HG03039 (cell line): Measurements from ENCODE around the gene TEX47.

Experiments
- ATAC-seq: cut with Tn5 transposase; IDR thresholded peaks from one replicate; pipeline ENCODE4 v1.9.1; 2021; ENCODE audit warnings: mild to moderate bottlenecking, moderate library complexity; ENCODE audit not compliant: unreplicated experiment

Gene TEX47

DNA sequence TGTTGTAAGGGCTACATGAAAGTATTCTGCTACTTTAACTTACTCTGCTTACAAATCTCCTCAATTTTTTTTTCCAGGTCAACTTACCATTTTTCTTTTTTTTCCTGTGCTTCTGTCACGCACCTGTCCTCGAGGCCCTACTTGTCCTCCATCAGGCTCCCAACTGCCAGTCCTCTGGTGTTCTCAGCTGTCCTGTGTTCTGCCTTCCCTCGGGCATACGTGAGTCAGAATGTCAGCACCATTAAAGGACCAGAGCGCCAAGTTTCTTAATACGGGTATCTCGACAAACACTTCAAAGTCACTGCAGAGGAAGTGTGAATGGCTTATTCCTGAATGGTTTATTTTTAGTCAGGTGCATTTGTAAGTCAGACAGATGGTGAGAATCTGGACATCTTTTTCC lies at the start of gene TEX47:
Gene TEX47 (minus strand): TSS at position 185 of the 400 bp plus-strand sequence. CDS start 795 bp downstream, outside the sequence.
- no peak for ATAC-seq

DNA sequence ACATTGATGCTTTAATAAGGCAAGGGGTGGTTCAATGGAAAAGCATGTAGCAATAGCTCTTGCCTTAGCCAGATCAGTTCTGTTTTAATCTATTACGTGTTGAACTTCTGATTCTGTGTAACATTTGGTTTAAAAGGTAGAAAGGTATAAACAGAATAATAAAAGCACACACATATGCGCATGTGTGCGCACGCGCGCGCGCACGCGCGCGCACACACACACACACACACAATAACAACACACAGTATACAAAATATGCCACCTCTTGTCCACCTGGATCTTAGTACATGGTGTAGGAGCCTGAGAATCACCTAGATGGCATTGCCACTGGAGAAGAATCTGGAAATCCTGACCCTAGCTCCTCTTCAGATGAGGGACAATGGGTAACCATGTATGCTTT lies 49.6 kb upstream of the TEX47 start:
- ATAC-seq: no peak

DNA sequence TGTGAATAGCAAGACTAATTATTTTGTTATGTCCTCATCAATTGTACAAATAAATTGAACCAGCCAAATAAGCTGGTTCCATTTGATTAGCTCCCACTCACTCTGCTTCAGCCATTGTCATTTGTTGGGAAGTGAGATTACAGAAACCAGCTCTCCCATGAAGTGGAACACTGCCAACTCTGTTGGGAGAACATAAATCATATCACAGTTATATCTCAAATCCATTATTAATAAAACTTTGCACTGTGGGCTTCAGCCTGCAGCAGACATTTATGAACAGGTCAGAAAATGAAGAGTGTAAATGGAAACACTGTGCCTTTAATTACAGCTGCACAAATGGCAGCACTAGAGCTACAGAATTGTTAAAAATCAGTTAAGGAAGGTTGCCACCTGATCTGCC lies 46.7 kb upstream of the TEX47 start:
- no peak for ATAC-seq

DNA sequence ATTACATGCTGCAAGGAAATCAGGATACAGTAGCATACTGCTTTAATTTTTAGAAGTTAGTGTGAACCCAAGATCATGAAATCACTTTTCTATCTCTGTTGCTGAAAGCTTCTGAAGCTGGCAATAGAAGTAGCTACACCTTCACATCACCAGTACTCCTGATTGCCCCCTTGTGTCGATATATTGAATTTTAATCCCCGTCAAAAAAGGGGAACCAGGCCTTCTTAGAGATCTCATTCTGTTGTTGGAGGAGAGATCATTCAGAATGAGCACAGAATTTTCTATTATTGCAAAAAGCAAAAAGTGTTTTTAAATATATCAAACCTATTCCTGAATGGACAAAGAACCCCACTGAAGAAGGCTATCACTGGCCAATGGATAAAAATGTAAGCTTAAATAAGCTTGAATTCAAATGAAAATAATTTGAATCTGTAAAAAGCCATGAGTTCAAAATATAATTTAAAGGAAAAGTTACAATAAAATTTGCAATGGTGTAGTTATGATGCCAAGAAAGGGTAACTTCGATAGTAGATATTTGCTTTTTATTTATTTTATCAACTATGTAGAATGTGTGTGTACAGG lies 39.7 kb upstream of the TEX47 start:
- ATAC-seq: no peak

DNA sequence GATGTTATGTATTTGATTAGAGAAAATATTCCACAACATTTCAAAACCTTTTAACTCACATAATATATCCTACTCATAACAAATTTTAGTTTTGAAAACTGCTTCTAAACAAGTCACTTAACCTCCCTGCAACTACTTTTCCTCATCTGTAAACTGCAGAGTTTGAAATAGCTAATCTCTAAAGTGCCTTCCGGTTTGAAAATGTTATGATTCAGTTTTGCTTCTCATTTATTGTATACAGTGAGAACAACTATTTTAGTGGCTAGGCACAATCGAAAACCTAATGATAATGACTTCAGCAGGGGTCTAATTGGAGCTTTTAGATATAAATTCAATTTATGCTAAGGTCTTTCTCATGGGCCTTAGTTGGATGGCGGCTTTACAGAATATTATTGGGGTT lies 30.7 kb upstream of the TEX47 start:
- no peak for ATAC-seq

DNA sequence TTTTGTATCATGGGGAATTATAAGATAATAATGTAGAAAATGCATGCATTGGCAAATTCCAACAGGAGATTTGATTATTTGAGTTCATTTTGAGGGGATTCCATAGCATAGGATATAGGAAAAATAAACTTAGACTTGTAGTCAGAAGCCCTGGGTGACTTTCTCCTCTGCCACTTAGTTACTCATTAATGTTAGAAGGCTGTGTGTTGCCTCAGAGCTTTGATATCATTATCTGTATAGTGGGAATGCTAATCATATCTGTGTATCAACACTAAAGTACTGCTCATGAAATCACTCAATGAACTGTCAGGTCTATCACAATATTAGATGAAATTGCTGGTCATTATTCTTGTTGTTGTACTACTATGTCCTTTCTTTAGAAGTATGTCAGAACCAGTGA lies 23.0 kb upstream of the TEX47 start:
- no peak for ATAC-seq

DNA sequence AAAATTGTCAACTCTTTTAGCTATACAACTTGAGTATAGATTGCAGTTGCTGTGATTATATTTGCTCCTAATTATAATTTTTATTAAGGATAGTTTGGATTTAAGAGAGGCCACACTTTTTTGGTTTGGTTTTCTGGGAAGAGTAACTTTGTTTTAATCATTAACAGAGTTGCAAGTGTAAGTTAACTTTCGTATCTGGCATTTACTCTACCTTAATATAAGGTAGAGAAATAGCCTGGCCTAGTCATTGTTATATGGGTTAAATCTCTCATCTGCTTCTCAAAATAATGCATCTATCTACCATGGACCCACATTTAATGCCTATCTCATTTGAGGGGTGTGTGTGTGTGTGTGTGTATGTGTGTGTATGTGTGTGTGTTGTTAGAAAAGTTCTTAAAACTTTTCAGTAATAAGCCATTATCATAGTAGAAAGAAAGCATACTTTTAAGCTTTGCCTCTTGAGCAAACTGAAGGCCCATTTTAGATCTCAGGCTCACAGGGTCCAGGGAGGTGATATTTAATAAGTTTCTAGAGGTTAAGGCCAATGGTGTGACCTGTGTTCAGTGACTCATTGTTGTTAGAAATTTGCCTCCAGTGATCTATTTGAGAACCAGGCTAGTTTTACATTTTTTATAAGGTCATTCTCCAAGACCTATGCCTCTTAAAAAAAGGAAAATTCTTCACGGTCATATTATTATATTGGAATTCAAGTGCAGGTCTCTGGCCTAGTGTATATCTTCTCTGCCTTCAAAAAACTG lies 10.9 kb upstream of the TEX47 start:
- no peak for ATAC-seq

DNA sequence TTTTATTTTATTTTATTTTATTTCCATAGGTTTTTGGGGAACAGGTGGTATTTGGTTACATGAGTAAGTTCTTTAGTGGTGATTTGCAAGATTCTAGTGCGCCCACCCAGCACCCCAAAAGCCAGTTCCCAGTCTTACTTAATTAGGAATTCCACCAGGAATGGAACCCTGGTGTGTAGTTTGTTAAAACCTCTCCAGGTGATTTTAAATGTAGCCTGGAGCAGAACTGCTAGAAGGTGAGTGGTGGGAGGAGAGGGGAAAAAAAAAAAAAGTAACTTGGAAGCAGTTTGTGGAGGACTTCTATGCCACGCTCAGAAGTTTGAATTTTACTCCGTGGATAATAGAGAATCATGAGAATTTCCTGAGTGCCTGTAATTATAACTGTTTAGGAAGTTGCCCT lies 5.5 kb upstream of the TEX47 start:
- ATAC-seq: no peak

DNA sequence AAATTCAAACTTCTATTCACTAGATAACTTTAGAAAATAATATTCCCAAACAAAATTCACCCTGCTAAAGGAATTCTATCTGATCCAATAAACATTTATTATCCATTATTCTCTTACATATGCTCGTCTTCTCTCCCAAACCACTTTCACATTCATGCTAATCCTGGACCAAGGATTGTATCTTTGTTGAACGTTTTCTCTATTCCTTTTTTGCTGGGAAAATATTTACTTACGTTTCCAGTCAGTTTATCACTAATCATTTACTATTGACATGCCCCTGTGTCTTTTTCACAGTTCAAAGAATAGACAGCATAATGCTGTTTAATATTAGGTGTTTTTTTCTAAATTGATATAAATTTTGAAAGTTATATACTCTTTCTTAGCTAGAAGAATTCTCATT lies 3.2 kb downstream of the TEX47 start:
- no peak for ATAC-seq

DNA sequence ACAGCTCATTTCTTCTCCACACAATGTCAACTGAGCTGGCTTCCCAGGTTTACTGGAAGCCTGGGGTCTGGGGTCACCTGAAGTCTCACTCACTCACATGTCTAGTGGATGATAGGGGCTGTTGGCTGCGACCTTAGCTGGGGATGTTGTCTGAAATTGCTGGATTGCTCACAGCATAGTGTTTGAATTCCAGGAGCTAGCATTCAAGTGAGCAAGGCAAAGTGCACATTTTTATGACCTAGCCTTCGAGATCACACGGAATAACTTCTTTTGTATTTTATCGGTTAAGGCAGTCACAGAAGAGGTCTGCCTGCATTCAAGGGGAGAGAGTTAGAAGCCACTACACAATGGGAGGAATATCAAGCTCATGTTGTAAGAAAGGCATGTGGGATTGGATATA lies 3.6 kb downstream of the TEX47 start:
- no peak for ATAC-seq

DNA sequence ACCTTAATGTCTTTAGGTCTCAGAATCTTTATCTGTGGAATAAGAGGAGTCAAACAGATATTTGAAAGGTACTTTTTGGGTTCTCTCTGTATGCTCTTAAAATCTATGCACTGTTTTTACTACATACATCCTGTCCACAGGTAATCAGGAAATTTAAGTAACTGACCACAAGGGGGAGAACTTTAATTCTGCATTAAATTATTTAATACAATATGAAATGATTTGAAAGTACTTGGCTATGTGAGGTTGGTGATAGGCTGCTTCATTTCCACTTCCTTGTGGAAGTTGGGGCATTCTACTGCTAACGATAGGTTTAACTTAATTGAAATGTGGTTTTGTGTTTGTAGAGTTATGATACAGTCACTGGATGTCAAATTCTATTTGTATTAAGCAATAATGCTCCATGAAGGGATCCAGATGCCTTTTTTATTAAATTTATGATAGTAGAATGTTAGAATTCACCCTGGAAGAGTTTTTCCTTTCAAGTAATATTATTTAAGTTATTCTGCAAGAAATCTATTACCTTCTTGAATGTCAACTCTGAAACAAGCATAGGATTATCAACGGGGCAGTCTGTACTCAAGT lies 6.0 kb downstream of the TEX47 start:
- ATAC-seq: no peak

DNA sequence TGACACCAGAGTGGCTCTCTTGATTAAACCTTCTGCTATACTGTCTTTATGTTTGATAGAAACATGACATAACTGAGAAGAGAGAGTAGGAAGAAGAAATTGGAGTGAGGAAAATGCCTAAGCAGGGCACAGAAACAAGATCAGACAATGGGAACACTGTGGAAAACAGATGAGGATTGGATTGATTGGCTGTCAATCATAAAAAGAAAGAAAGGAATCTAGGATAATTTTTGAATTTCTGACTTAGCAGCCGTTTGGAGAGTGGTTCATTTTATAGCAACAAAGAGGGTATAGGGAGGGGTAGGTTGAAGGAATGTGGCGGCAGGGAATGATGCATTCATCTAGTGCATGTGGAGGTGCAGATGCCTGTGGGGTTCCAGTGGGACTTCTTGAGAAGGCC lies 7.8 kb downstream of the TEX47 start:
- no peak for ATAC-seq

DNA sequence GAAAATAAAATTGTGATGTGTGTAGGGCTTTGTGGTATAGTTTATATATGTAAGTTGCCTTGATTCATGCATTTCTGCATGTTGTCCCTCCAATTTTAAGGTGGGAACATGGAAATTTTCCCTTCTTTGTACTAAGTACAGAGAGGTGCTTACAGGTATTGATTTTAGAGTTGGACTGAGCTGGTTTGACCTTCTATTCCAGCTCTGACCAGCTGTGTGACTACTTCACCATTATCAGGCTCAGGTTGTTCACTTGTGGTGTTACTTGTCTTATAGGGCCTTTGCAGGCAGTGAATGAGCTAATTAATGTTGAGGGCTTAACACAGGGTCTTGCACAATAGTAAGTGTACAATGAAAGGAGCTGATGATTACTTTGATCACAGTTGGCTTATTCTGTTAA lies 19.7 kb downstream of the TEX47 start:
- ATAC-seq: no peak

DNA sequence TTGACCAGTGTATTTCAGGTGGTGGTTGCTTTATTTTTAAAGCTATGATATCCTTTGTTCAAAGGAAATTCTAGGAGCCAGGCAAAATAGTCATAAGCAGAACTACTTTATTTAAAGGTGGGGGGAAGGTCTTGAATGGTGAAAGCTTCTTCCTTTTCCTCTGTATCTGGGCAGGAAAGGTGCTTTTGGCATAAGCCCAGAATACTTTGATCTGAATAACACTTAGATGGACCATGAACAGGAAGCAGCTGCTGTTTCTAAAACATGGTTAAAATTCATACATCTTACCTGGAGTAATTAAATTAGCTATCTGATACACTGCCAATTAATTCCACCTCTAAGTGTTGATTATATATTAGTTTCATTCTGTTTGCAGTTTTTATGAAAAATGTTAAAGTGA lies 22.8 kb downstream of the TEX47 start:
- ATAC-seq: no peak

DNA sequence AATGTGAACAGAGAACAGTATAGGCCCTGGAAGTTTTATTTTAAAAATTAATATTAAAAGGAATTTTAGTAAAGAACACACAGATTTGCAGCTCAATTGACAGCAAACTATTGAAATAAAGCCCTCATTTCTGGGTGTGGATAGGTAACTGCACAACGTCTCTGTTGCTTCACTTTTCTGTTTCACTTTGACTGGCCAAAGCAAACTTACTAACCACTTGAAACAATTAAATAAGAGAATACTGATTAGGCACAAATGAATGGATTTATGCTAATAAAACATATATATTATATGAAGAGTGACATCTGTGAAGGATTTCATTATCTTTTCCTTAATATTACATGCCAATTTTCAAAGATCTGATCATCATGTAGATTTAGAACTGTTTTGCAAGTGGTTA lies 24.1 kb downstream of the TEX47 start:
- no peak for ATAC-seq

DNA sequence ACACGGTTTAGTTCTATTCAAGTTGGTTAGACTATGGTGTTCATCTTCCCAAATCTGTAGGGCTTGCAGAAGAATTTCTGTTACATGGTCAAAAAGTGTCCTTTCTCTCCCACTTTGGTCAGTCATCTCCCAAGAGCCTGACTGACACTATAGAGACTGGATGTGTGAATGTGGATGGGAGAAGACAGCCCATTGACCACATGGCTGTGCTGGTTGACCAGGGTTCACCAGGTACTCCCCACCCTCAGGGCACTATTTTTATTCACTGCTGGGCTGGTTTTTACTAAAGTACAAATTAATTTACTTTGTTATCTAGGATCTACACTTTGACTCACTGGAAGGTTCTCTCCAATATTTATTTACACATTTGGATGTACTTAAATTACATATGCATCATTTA lies 33.8 kb downstream of the TEX47 start:
- no peak for ATAC-seq

DNA sequence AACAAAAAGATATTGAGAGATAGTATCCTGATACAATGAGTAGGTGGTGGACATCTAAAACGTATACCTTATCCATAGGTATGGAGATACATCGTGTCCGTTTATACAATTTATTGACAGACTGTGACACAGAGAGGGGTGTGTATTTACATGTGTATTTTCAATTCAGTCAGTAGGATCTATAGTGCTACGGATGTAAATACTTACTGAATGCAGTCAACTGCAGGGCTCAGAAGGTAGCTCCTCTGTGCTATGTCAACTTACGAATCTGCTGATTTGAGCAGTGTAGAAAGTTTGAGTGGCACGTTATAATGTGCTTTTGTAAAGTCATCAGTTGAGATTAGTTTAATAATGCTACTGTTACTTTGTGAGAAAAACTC lies 35.4 kb downstream of the TEX47 start:
- ATAC-seq: no peak

DNA sequence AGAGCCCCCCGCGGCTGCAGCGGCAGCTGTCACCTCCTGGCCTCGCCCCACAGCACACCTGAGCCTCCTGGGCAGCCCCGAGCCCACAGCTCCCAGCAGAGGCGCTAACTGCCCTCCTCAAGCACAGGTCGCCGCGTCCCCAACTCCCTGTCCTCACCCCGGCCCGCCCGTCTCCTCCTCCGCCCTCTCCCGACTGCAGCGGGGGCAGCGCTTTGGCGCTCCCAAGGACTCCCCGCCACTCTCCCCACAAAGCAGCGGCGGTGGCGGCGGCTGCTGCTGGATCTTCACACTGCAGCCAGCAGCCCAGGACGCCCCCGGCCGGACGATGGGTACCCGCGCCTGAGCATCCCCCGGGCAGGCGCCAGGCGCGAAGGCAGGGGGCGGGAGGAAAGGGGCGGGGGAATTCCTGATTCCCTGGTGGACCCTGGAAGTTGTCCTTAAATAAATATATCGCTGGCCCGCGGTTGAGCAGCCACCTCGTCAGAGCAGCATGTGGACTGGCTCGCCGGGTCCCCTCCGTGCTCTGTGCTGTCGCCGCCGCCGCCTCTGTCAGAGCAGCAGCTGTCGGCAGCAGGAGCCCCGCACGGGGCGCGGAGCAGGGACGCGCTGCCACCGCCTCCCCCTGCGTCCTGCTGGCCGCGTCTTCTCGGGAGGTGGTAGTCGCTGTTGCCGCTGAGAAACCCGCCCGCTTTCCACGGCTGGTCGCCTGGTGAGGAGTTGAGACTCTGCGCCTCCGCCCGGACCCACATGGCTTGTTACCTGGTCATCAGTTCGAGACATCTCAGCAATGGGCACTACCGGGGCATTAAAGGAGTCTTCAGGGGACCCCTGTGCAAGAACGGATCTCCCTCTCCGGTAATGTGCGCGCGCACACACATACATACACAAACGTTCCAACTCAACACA lies 36.1 kb downstream of the TEX47 start, which contains the start of gene ZNF804B:
Gene ZNF804B (plus strand): TSS at position 471 of the 906 bp plus-strand sequence. CDS start 277 bp downstream, at position 748.
- no peak for ATAC-seq

DNA sequence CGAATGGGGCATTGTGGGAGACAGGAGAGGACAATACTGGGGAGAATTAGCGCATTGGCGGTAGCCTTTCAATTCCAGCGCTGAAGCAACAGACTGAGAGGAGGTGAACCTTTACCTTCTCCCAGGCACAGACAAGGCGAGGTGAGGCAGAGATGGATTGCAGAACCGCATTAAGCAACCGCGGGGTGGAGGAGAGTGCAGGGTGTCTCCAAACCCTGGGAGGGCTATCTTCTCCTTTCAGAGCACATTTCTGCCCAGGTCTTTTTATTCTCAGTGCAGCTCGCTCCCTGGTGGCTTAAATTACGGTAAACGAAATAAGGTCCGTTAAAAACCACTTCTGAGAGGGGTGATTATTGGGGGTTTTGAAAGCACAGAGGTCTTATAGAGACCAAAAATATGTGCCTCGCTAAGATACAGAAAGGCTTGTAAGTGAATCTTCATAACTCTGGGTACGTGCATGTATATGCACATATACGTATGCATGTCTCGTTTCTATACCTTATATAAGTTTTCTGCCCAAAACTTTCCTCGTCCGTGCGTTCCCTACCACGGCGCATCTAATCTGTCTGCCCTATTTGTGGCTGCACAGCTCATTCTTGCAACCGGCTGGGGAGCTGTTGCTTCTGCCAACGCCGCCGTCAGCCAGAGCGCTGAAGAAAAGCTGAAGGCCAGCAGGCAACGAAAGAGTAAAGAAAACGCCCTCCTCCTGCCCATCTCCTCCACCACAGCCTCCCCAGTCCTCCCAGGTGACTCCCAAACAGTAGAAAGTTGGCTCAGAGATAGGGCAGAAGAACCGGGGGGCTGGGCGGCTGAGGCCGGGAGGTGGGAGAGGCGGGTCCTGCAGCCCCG lies 36.9 kb downstream of the TEX47 start:
- no peak for ATAC-seq

DNA sequence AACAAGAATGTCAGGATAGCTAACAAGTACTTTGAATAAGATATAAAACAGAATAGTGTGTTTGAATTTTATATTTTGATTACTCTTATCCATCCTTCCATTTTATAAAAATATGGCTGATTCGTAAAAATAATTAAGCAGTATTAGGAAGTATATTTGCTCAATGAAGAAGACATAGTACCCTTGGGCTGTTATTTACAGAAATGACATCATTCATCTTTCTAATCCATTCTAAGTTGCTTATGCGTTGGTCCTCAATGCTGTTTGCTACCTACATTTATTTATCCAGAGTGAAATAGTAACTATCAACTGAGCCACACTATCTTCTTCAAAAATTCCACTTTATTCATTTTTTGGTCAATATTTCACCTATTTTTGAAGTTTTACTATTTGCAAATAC lies 38.2 kb downstream of the TEX47 start:
- ATAC-seq: no peak
